ENCODE results near the gene PCBP3.
A peak's percentile ranks its signal among the peaks of the same experiment; 100 is the strongest.

DNA sequence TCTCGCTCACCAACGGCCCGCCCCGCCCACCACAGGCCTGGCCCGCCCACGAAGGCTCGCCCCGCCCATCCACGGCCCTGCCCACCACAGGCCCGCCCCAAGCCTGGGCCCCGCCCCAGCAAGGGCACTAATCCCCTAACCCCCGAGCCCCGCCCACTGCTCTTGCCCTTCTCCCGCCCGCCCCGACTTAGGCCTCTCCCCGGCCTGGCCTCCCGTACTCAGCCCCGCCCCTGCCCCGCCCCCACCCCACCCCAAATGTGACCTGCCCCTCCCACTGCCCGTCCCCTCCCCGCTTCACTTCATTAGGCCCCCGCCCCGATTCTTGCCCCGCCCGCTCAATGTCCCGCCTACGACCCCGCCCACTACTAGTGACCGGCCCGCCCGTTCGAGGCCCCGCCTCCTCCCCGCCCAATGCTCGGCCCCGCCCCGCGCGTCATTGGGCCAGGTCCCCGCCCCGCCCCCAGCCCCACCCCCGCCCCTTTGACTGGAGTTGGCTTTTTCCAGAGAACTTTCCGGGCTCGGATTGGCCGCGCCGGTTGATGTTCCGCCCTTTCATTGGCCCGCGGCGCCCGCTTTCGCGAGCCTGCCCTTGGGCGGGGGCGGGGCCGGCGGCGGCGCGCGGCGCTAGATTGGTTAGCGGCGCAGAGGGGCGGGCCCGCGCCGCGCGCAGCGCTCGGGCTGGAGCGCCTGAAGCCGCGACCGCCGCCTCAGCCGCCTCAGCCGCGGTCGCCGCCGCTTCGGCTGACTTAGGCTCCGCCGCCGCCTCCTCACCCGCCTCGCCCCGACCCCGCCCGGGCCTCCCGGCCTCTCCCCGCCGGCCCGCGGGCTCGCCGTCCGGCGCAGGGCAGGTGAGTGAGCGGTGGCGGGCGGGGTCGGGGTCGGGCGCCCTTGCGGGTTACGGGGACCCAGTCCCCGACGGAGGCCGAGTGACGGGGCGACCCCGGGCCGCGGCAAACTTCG lies at the start of gene PCBP3:
- peak; percentile 14 to 28 for TF ChIP-seq POLR2A (IDR thresholded peaks at IDR 0.05)
- TF ChIP-seq, protein P1, sequence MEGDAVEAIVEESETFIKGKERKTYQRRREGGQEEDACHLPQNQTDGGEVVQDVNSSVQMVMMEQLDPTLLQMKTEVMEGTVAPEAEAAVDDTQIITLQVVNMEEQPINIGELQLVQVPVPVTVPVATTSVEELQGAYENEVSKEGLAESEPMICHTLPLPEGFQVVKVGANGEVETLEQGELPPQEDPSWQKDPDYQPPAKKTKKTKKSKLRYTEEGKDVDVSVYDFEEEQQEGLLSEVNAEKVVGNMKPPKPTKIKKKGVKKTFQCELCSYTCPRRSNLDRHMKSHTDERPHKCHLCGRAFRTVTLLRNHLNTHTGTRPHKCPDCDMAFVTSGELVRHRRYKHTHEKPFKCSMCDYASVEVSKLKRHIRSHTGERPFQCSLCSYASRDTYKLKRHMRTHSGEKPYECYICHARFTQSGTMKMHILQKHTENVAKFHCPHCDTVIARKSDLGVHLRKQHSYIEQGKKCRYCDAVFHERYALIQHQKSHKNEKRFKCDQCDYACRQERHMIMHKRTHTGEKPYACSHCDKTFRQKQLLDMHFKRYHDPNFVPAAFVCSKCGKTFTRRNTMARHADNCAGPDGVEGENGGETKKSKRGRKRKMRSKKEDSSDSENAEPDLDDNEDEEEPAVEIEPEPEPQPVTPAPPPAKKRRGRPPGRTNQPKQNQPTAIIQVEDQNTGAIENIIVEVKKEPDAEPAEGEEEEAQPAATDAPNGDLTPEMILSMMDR (IDR thresholded peaks at IDR 0.05 in 4 of 5, conservative IDR thresholded peaks at IDR 0.05 in 1 of 5): no peak

All from gastrocnemius medialis (tissue), 4 donors.